ENCODE data around the gene RPS19BP1.

RPS19BP1 gene

GRCh38 chr22:39532215-39533073 is at the start of gene RPS19BP1:
Gene RPS19BP1, minus strand, starts transcription at chr22:39532748. Its CDS starts 10 bp downstream, at chr22:39532738.
- peak; percentile 99 to 100 for DNase-seq (ENCODE audit: low read depth in 2 of 2)
- peak within 1 kb of the TSS; percentile 94 to 95 for H3K4me3 ChIP-seq (replicated peaks in 1 of 2; ENCODE audit: low read depth in 2 of 2, low read length in 2 of 2)
- no peak for TF ChIP-seq CTCF (IDR thresholded peaks at IDR 0.05; ENCODE audit: low read depth, low read length)

GRCh38 chr22:39581303-39581702 is 48.8 kb upstream of the RPS19BP1 start:
- H3K4me3 ChIP-seq (replicated peaks in 1 of 2; ENCODE audit: low read depth in 2 of 2, low read length in 2 of 2): no peak overlapping the region
- no peak for TF ChIP-seq CTCF (IDR thresholded peaks at IDR 0.05; ENCODE audit: low read depth, low read length)
- DNase-seq (ENCODE audit: low read depth in 2 of 2): no peak

- no peak overlapping the region for H3K4me3 ChIP-seq (replicated peaks in 1 of 2; ENCODE audit: low read depth in 2 of 2, low read length in 2 of 2)
- no peak for DNase-seq (ENCODE audit: low read depth in 2 of 2)
- no peak for TF ChIP-seq CTCF (IDR thresholded peaks at IDR 0.05; ENCODE audit: low read depth, low read length)
Measured at GRCh38 chr22:39580795-39581194, 48.2 kb upstream of the RPS19BP1 start.

- DNase-seq (ENCODE audit: low read depth in 2 of 2): no peak
- no peak for TF ChIP-seq CTCF (IDR thresholded peaks at IDR 0.05; ENCODE audit: low read depth, low read length)
Measured at GRCh38 chr22:39580006-39580441, 47.5 kb upstream of the RPS19BP1 start.

GRCh38 chr22:39577900-39578299 is 45.4 kb upstream of the RPS19BP1 start:
- DNase-seq (ENCODE audit: low read depth in 2 of 2): no peak
- TF ChIP-seq CTCF (IDR thresholded peaks at IDR 0.05; ENCODE audit: low read depth, low read length): no peak
- H3K4me3 ChIP-seq (replicated peaks in 1 of 2; ENCODE audit: low read depth in 2 of 2, low read length in 2 of 2): no peak overlapping the region

More at GRCh38 chr22:39580006-39580441, 47.5 kb upstream of the RPS19BP1 start:
- H3K4me3 ChIP-seq (replicated peaks in 1 of 2; ENCODE audit: low read depth in 2 of 2, low read length in 2 of 2): no peak overlapping the region

GRCh38 chr22:39577366-39577765 is 44.8 kb upstream of the RPS19BP1 start:
- no peak overlapping the region for H3K4me3 ChIP-seq (replicated peaks in 1 of 2; ENCODE audit: low read depth in 2 of 2, low read length in 2 of 2)
- no peak for TF ChIP-seq CTCF (IDR thresholded peaks at IDR 0.05; ENCODE audit: low read depth, low read length)
- DNase-seq (ENCODE audit: low read depth in 2 of 2): peak in 1 of 2 donors; percentile 22
